ENCODE measurements around the gene ZNF497. TPM values are rescaled to one million over a fixed set of nuclear protein-coding genes. Genes with fewer than 3 reads are reported as not detected.

ZNF497 gene
- total and polyA plus RNA-seq, 10 of the 15 experiments (the other 5 are each of a cell fraction or from before 2014, with no cell fraction given), result 0.09 to 0.82 (median 0.28) TPM

DNA sequence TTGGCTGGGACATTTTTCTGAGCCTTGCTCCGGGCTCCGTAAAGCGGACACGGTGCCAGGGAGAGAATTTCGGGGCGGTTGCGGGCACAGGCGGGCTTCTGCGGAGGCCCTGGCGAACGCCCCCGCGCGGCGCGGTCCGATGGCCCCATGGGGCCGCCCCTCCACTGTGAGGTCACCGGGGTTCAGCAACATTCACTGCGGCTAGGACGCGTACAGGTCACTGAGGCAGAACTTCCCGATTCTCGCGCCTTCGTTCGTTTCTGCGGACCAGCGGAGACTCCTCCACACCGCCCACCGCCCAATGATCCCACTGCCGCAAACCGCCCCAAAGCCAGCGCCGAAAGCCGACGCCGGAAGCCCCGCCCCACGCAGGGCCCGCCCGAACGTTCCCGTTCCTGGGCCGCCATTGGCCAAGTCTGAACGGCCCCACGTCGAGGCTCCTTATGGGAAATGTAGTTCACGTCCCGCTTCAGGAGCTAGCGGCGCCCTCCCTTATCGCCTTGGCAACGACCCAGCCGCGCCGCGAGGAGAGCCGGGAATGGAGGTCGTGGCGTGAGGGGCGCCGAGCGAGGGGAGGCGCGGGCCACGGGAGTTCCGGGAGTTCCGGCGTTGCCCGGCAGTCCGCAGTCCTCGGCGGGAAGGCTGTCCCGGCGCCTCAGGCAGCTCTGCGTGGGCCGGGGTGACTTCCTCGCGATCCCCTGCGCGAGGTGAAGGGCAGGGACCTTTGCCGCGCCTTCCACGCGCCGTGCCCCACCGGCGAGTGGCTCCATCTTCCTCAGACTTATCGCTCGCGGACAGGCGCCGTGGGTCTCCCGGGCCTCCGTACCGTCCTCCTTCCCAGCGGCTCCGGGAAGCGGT is 45.8 kb upstream of the ZNF497 start, which contains the start of gene ZNF584 (continued):
- TF ChIP-seq, protein P1, sequence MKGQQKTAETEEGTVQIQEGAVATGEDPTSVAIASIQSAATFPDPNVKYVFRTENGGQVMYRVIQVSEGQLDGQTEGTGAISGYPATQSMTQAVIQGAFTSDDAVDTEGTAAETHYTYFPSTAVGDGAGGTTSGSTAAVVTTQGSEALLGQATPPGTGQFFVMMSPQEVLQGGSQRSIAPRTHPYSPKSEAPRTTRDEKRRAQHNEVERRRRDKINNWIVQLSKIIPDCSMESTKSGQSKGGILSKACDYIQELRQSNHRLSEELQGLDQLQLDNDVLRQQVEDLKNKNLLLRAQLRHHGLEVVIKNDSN (IDR thresholded peaks at IDR 0.05; ENCODE audit: borderline replicate concordance, extremely low read length, insufficient read depth, low read depth, low read length), result no peak
- peak; percentile 46 to 66; a peak in 3 of 4 replicates for TF ChIP-seq IKZF2 (IDR thresholded peaks at IDR 0.05)
- TF ChIP-seq KAT2A (conservative IDR thresholded peaks at IDR 0.05; ENCODE audit: control insufficient read depth, low read depth, low read length), result no peak
- TF ChIP-seq, protein P2, sequence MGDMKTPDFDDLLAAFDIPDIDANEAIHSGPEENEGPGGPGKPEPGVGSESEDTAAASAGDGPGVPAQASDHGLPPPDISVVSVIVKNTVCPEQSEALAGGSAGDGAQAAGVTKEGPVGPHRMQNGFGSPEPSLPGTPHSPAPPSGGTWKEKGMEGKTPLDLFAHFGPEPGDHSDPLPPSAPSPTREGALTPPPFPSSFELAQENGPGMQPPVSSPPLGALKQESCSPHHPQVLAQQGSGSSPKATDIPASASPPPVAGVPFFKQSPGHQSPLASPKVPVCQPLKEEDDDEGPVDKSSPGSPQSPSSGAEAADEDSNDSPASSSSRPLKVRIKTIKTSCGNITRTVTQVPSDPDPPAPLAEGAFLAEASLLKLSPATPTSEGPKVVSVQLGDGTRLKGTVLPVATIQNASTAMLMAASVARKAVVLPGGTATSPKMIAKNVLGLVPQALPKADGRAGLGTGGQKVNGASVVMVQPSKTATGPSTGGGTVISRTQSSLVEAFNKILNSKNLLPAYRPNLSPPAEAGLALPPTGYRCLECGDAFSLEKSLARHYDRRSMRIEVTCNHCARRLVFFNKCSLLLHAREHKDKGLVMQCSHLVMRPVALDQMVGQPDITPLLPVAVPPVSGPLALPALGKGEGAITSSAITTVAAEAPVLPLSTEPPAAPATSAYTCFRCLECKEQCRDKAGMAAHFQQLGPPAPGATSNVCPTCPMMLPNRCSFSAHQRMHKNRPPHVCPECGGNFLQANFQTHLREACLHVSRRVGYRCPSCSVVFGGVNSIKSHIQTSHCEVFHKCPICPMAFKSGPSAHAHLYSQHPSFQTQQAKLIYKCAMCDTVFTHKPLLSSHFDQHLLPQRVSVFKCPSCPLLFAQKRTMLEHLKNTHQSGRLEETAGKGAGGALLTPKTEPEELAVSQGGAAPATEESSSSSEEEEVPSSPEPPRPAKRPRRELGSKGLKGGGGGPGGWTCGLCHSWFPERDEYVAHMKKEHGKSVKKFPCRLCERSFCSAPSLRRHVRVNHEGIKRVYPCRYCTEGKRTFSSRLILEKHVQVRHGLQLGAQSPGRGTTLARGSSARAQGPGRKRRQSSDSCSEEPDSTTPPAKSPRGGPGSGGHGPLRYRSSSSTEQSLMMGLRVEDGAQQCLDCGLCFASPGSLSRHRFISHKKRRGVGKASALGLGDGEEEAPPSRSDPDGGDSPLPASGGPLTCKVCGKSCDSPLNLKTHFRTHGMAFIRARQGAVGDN (IDR thresholded peaks at IDR 0.05), result no peak; the same call in 1 of the 2 replicates
- TF ChIP-seq YY1 (IDR thresholded peaks at IDR 0.05; ENCODE audit: low read depth, low read length), result peak; percentile 76
- peak; percentile 93 for TF ChIP-seq IKZF1 (conservative IDR thresholded peaks at IDR 0.05)
- peak; percentile 95 for TF ChIP-seq POLR2A (IDR thresholded peaks at IDR 0.05; ENCODE audit: low read depth, low read length)
- peak; percentile 68 for TF ChIP-seq ATF7 (IDR thresholded peaks at IDR 0.05; ENCODE audit: low read depth)
- TF ChIP-seq, protein P3, sequence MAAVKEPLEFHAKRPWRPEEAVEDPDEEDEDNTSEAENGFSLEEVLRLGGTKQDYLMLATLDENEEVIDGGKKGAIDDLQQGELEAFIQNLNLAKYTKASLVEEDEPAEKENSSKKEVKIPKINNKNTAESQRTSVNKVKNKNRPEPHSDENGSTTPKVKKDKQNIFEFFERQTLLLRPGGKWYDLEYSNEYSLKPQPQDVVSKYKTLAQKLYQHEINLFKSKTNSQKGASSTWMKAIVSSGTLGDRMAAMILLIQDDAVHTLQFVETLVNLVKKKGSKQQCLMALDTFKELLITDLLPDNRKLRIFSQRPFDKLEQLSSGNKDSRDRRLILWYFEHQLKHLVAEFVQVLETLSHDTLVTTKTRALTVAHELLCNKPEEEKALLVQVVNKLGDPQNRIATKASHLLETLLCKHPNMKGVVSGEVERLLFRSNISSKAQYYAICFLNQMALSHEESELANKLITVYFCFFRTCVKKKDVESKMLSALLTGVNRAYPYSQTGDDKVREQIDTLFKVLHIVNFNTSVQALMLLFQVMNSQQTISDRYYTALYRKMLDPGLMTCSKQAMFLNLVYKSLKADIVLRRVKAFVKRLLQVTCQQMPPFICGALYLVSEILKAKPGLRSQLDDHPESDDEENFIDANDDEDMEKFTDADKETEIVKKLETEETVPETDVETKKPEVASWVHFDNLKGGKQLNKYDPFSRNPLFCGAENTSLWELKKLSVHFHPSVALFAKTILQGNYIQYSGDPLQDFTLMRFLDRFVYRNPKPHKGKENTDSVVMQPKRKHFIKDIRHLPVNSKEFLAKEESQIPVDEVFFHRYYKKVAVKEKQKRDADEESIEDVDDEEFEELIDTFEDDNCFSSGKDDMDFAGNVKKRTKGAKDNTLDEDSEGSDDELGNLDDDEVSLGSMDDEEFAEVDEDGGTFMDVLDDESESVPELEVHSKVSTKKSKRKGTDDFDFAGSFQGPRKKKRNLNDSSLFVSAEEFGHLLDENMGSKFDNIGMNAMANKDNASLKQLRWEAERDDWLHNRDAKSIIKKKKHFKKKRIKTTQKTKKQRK (IDR thresholded peaks at IDR 0.05; ENCODE audit: low read depth, low read length), result no peak; the same call in 1 of the 2 replicates
- TF ChIP-seq SUZ12 (IDR thresholded peaks at IDR 0.05; ENCODE audit: unreplicated experiment), result no peak
- TF ChIP-seq BACH1 (IDR thresholded peaks at IDR 0.05; ENCODE audit: borderline replicate concordance), result peak; percentile 79
- TF ChIP-seq, protein P4, sequence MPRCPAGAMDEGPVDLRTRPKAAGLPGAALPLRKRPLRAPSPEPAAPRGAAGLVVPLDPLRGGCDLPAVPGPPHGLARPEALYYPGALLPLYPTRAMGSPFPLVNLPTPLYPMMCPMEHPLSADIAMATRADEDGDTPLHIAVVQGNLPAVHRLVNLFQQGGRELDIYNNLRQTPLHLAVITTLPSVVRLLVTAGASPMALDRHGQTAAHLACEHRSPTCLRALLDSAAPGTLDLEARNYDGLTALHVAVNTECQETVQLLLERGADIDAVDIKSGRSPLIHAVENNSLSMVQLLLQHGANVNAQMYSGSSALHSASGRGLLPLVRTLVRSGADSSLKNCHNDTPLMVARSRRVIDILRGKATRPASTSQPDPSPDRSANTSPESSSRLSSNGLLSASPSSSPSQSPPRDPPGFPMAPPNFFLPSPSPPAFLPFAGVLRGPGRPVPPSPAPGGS (IDR thresholded peaks at IDR 0.05; ENCODE audit: borderline replicate concordance, insufficient read depth, low read depth, low read length, poor library complexity, severe bottlenecking), result peak; percentile 22
- TF ChIP-seq IRF4 (IDR thresholded peaks at IDR 0.05; ENCODE audit: low read depth, low read length), result no peak
- no peak for TF ChIP-seq STAT3 (IDR thresholded peaks at IDR 0.05; ENCODE audit: low read depth, low read length)
- TF ChIP-seq, protein P5, sequence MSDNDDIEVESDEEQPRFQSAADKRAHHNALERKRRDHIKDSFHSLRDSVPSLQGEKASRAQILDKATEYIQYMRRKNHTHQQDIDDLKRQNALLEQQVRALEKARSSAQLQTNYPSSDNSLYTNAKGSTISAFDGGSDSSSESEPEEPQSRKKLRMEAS (IDR thresholded peaks at IDR 0.05; ENCODE audit: low read depth, low read length), result peak; percentile 30

Data from GM12878 (cell line).